Small intestine (tissue), 7 donors: ENCODE data around the gene VASN. TPM values are rescaled to one million over a fixed set of nuclear protein-coding genes. Genes with fewer than 3 reads are reported as not detected.

ENCODE experiments used
- DNase-seq, 2 donors: peaks; one replicate each; pipeline versions ENCODE4 v3.0.0 to v3.0.0-alpha.2; 2013
- FAIRE-seq: peaks from 2 replicates; lab custom pipeline; 2012; peaks lifted over from hg19 to GRCh38; lab: Jason Lieb, UNC
- H3K27ac ChIP-seq, 3 donors: one replicate each; pipeline ENCODE4 v1.5.1; 2013; ENCODE audit warnings: low read length in 2 of 3, mild to moderate bottlenecking in 2 of 3, control low read depth in 1 of 3, inconsistent platforms in 1 of 3, low read depth in 1 of 3, moderate library complexity in 1 of 3
- H3K27me3 ChIP-seq, 3 donors: one replicate each; pipeline ENCODE4 v1.6.1; 2013; ENCODE audit warnings: low read length in 3 of 3, inconsistent platforms in 1 of 3; ENCODE audit not compliant: control insufficient read depth in 3 of 3, insufficient read depth in 3 of 3
- H3K36me3 ChIP-seq, 3 donors: one replicate each; pipeline ENCODE4 v1.6.1; 2013; ENCODE audit warnings: low read length in 3 of 3, inconsistent platforms in 1 of 3, low read depth in 1 of 3, mild to moderate bottlenecking in 1 of 3, moderate library complexity in 1 of 3; ENCODE audit not compliant: control insufficient read depth in 3 of 3, insufficient read depth in 2 of 3
- H3K4me1 ChIP-seq, 3 donors: one replicate each; pipeline ENCODE4 v1.6.1; 2013; ENCODE audit warnings: low read length in 2 of 3, inconsistent platforms in 1 of 3, low read depth in 1 of 3, mild to moderate bottlenecking in 1 of 3, moderate library complexity in 1 of 3; ENCODE audit not compliant: control insufficient read depth in 3 of 3, insufficient read depth in 2 of 3
- H3K4me3 ChIP-seq, 3 donors: one replicate each; pipeline ENCODE4 v1.5.1; 2013; ENCODE audit warnings: low read length in 3 of 3, control low read depth in 1 of 3, inconsistent platforms in 1 of 3, low read depth in 1 of 3, mild to moderate bottlenecking in 1 of 3, moderate library complexity in 1 of 3
- H3K9me3 ChIP-seq, 2 donors: one replicate each; pipeline ENCODE4 v1.6.1; 2013; ENCODE audit warnings: low read depth in 1 of 2, low read length in 1 of 2; ENCODE audit not compliant: control insufficient read depth in 2 of 2, insufficient read depth in 1 of 2
- WGBS, 3 donors: extraction: QIAGEN DNeasy Blood & Tissue Kit; methylation state at CpG; one replicate each; pipeline ENCODE4 v1.1.7; 2013; 5-methylcytosine and 5-hydroxymethylcytosine counted together
- polyA plus RNA-seq, 4 donors: library from polyadenylated mRNA; stranded (reverse) in 3 of 4; unstranded in 1 of 4; fragments of 200-250 nt in 3 of 4; fragments of 120-200 nt in 1 of 4; gene quantifications; one replicate each; pipeline versions ENCODE4 v1.2.1 to v1.2.3, GENCODE V29; 2013
- donor health status: healthy with polysubstance abuse.
- donor health status: control.
- donor health status: control.
- donor health status: Bipolar disorder and iron deficiency.
- donor health status: healthy.

Gene VASN
- polyA plus RNA-seq, 4 donors, result 0.45 to 11.4 (median 2.2) TPM

GRCh38 chr16:4381072-4381934, 9.7 kb downstream of the VASN start:
- peaks cover 0 to 89% (median 12%) of the 10 kb centered on the region in 3 donors for H3K36me3 ChIP-seq
- FAIRE-seq (no peak), DNase-seq (no peak)
- 93 to 97% (median 94%) methylated on average over 57 to 59 of the region's 59 CpGs for WGBS, 3 donors
- H3K27me3 ChIP-seq, result no peaks in the 10 kb centered on the region
- H3K4me3 ChIP-seq, result no peak overlapping the region
- H3K4me1 ChIP-seq, result no peaks in the 10 kb centered on the region
- no peaks in the 10 kb centered on the region for H3K9me3 ChIP-seq
- H3K27ac ChIP-seq, result no peak overlapping the region

- Histone ChIP-seq H3K4me1 (no peaks in the 10 kb centered on the region), H3K27me3 (no peaks in the 10 kb centered on the region), H3K4me3 (no peak overlapping the region), H3K9me3 (no peaks in the 10 kb centered on the region), H3K36me3 (peaks cover 0 to 92% (median 16%) of the 10 kb centered on the region in 3 donors), H3K27ac (no peak overlapping the region)
- no peak for DNase-seq
- 94 to 97% (median 94%) methylated on average over 52 to 55 of the region's 55 CpGs for WGBS, 3 donors
- FAIRE-seq, result no peak
These were observed 10.5 kb downstream of the VASN start for GRCh38 chr16:4381935-4382794.

GRCh38 chr16:4382795-4383357, 11.2 kb downstream of the VASN start:
- Histone ChIP-seq H3K9me3 (no peaks in the 10 kb centered on the region), H3K36me3 (peaks cover 0 to 94% (median 17%) of the 10 kb centered on the region in 3 donors), H3K27ac (no peak overlapping the region), H3K4me3 (no peak overlapping the region), H3K27me3 (no peaks in the 10 kb centered on the region), H3K4me1 (no peaks in the 10 kb centered on the region)
- WGBS, 3 donors, result 86 to 96% (median 91%) methylated on average over 21 of the region's 21 CpGs
- DNase-seq (no peak), FAIRE-seq (no peak)

- Histone ChIP-seq H3K27ac (no peak overlapping the region), H3K4me3 (no peak overlapping the region), H3K4me1 (no peaks in the 10 kb centered on the region), H3K9me3 (no peaks in the 10 kb centered on the region), H3K27me3 (no peaks in the 10 kb centered on the region), H3K36me3 (peaks cover 0 to 94% (median 19%) of the 10 kb centered on the region in 3 donors)
- FAIRE-seq, result no peak
- 92 to 94% (median 94%) methylated on average over 12 of the region's 12 CpGs for WGBS, 3 donors
- no peak for DNase-seq
These were observed 12.2 kb downstream of the VASN start for GRCh38 chr16:4383591-4384444.

GRCh38 chr16:4384509-4384942, 12.9 kb downstream of the VASN start:
- FAIRE-seq (no peak), DNase-seq (no peak)
- no peak overlapping the region for H3K27ac ChIP-seq
- no peak overlapping the region for H3K4me3 ChIP-seq
- no peaks in the 10 kb centered on the region for H3K9me3 ChIP-seq
- no peaks in the 10 kb centered on the region for H3K4me1 ChIP-seq
- H3K27me3 ChIP-seq, result no peaks in the 10 kb centered on the region
- peaks cover 0 to 96% (median 20%) of the 10 kb centered on the region in 3 donors for H3K36me3 ChIP-seq
- 71 to 89% (median 85%) methylated on average over 14 to 20 of the region's 20 CpGs for WGBS, 3 donors

- FAIRE-seq (no peak), DNase-seq (no peak)
- Histone ChIP-seq H3K27me3 (no peaks in the 10 kb centered on the region), H3K36me3 (peaks cover 0 to 98% (median 20%) of the 10 kb centered on the region in 3 donors), H3K27ac (no peak overlapping the region), H3K4me3 (no peak overlapping the region), H3K4me1 (no peaks in the 10 kb centered on the region), H3K9me3 (no peaks in the 10 kb centered on the region)
- 84 to 86% (median 86%) methylated on average over 20 of the region's 20 CpGs for WGBS, 3 donors
These were observed 13.6 kb downstream of the VASN start for GRCh38 chr16:4385066-4385788.

GRCh38 chr16:4385789-4386450, 14.3 kb downstream of the VASN start:
- no peaks in the 10 kb centered on the region for H3K4me1 ChIP-seq
- H3K9me3 ChIP-seq, result no peaks in the 10 kb centered on the region
- H3K27me3 ChIP-seq, result no peaks in the 10 kb centered on the region
- DNase-seq, result no peak
- no peak overlapping the region for H3K27ac ChIP-seq
- no peak overlapping the region for H3K4me3 ChIP-seq
- H3K36me3 ChIP-seq, result peaks cover 0 to 98% (median 16%) of the 10 kb centered on the region in 3 donors
- no peak for FAIRE-seq
- 80 to 87% (median 83%) methylated on average over 11 of the region's 11 CpGs for WGBS, 3 donors
